HEK293T (cell line): ENCODE results near the gene CLNS1A.

Experiments used
- ELF4 ChIP-seq: fragments of 450-650 bp; IDR thresholded peaks from 2 replicates; pipeline ENCODE4 v1.6.1; 2017; ENCODE audit warnings: antibody characterized with exemption
- NFRKB ChIP-seq: fragments of 450-650 bp; IDR thresholded peaks from 2 replicates; pipeline ENCODE4 v1.6.1; 2016; ENCODE audit warnings: mild to moderate bottlenecking, moderate library complexity

DNA sequence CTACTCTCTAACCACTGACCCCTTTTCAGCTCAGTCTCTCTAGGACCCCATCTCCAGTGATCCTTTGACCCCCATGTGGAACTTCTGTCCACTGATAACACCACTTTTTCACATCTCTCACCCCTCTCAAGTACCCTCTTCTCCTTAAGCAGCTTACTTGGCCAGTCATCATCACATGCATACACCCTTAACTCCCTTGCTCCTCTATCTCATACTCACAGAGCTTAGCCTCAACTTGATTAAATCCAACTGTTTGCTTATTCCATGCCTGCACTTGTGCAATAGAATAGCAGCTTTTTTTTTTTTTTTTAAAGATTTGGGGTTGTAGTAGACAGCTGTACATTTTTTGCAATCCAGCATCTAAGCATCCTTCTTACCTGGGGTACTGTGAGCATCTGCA lies 25.7 kb downstream of the CLNS1A start:
- TF ChIP-seq NFRKB (no peak), ELF4 (no peak)
